GM12873 (cell line): ENCODE measurements around the gene PLEKHH3.

Experiments
- TF ChIP-seq, protein P1 (sequence below): IDR thresholded peaks from 2 replicates; pipeline ENCODE4 v1.5.1; 2012; ENCODE audit warnings: low read depth, mild to moderate bottlenecking, moderate library complexity, low read length, control low read depth; ENCODE audit not compliant: insufficient read depth; ENCODE audit errors: missing control alignments

PLEKHH3 gene

GRCh38 chr17:42695500-42695899, 18.7 kb upstream of the PLEKHH3 start:
- TF ChIP-seq, protein P1, sequence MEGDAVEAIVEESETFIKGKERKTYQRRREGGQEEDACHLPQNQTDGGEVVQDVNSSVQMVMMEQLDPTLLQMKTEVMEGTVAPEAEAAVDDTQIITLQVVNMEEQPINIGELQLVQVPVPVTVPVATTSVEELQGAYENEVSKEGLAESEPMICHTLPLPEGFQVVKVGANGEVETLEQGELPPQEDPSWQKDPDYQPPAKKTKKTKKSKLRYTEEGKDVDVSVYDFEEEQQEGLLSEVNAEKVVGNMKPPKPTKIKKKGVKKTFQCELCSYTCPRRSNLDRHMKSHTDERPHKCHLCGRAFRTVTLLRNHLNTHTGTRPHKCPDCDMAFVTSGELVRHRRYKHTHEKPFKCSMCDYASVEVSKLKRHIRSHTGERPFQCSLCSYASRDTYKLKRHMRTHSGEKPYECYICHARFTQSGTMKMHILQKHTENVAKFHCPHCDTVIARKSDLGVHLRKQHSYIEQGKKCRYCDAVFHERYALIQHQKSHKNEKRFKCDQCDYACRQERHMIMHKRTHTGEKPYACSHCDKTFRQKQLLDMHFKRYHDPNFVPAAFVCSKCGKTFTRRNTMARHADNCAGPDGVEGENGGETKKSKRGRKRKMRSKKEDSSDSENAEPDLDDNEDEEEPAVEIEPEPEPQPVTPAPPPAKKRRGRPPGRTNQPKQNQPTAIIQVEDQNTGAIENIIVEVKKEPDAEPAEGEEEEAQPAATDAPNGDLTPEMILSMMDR: no peak

DNA sequence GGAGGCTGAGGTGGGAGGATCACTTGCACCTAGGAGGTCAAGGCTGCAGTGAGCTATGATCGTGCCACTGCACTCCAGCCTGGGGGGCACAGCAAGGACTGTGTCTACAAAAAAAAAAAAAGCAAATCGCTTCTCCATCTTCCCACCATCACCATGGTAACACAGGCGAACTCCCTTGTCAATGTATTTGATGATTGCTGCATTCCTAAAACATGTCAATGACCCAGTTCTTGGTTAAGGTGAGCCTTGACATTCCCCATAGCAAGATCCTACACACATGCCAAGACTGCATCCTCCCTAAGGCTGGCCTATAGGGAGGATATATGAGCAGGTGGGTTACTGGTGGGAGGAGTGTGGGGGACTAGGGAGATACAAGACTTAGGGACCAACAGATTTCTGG, 17.7 kb upstream of the PLEKHH3 start:
- TF ChIP-seq, protein P1: no peak

DNA sequence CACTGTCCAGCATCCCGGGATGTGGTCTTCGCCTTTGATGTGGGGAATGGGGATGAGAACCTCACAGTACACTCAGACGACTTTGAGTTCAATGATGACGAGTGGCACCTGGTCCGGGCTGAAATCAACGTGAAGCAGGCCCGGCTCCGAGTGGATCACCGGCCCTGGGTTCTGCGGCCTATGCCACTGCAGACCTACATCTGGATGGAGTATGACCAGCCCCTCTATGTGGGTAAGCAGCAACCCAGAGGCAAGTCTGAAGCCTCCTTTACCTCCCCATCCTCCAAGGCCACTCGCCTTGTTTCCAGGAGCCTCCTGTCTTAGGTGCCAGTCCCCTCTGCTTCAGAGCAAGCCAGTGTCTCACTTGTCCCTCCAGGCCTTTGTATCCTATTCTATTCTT, 15.7 kb upstream of the PLEKHH3 start:
- TF ChIP-seq, protein P1: no peak

DNA sequence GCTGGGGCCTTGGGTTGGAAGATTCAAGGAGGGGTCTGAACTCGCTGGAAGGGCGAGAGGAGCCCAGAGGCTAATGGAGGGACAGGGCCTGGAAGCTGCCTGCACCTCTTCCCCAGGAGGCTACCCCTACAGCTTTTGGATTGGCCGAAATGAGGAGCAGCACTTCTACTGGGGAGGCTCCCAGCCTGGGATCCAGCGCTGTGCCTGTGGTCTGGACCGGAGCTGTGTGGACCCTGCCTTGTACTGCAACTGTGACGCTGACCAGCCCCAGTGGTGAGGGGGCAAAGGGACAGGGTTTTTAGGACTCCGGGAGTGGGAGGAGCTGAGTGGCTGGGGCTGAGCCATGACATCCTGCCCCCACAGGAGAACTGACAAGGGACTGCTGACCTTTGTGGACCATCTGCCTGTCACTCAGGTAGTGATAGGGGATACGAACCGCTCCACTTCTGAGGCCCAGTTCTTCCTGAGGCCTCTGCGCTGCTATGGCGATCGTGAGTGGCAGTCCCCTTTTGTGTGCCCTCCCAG, 14.3 kb upstream of the PLEKHH3 start:
- TF ChIP-seq, protein P1: no peak

DNA sequence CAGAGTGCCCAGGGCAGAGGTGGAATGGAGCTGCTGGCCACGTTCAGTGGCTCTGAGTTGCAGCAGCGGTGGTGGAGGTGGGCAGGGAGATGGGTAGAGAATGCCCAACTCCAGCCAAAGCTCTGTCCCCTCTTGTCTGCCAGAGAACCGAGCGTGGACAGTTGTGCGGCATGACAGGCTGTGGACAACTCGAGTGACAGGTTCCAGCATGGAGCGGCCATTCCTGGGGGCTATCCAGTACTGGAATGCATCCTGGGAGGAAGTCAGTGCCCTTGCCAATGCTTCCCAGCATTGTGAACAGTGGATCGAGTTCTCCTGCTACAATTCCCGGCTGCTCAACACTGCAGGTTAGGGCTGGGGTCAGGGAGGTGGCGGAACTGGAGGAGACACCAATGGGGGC, 13.8 kb upstream of the PLEKHH3 start:
- TF ChIP-seq, protein P1: no peak

GRCh38 chr17:42687707-42688320, 11.0 kb upstream of the PLEKHH3 start:
- TF ChIP-seq, protein P1: no peak

DNA sequence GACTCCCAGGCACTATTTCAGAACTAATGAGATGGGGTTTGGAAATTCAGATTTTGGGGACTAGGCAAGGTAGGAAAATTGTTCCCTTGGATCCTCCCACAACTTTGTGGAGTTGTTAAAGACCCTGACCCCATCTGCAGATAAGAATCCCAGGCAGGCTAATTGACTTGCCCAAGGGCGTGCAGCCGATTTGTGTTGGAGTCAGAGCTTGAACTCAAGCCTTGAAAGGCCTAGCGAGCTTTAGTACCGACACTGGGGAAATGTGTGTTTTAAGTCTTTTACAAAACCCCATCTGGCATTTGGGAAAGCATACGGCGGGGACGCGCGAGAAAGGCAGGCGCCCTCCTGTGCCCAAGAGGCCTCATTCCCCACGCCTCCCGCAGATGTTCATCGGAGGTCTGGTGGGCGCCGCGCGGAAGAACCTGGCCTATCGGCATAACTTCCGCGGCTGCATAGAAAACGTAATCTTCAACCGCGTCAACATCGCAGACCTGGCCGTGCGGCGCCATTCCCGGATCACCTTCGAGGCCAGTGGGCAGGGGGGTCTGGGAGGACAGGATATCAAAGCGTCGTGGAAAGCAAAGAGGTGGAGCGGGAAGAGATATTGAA, 9.8 kb upstream of the PLEKHH3 start:
- TF ChIP-seq, protein P1: no peak
